ENCODE results near the gene GID8. TPM values are rescaled to one million over a fixed set of nuclear protein-coding genes. Genes with fewer than 3 reads are reported as not detected.
A peak's percentile ranks its signal among the peaks of the same experiment; 100 is the strongest.

GID8 gene
- total and polyA plus RNA-seq, 2 experiments from 2014 or later: 41.8 to 106 TPM

DNA sequence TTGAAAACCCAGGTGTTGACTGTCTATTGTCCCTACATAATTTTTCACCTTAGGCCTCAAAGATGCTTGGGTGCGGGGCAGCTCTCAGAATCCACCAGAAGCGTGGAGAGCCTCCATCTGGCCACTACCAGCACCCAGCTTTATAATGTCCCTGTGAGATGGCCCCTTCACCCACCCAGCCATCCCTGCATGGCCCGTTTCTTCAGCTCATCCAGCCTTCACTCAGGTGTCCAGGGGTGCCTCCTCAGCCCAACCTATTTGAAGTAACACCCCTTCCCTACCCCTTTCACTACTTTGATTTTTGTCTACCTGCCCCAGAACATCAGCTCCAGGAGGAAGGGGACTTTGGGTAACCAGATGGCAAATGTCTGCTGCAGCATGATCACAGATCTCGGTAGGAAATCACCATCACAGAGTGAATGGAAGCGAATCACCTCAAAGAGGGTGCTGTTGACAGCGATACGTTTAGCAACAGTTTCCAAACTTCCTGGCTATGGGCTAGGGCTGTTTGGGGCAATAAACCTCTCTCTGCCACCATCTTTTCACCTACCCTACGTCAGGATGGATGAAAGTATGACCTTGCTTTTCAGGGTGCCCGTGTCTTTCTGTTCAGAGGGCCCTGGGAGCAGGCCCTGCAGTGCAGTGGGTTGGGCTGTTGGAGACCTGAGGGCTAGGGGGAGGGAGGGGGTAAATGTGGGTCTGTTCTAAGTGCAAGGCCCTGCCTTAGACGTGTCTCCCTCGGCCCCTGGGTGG, 13.4 kb downstream of the GID8 start (continued):
- TF ChIP-seq, protein P1, sequence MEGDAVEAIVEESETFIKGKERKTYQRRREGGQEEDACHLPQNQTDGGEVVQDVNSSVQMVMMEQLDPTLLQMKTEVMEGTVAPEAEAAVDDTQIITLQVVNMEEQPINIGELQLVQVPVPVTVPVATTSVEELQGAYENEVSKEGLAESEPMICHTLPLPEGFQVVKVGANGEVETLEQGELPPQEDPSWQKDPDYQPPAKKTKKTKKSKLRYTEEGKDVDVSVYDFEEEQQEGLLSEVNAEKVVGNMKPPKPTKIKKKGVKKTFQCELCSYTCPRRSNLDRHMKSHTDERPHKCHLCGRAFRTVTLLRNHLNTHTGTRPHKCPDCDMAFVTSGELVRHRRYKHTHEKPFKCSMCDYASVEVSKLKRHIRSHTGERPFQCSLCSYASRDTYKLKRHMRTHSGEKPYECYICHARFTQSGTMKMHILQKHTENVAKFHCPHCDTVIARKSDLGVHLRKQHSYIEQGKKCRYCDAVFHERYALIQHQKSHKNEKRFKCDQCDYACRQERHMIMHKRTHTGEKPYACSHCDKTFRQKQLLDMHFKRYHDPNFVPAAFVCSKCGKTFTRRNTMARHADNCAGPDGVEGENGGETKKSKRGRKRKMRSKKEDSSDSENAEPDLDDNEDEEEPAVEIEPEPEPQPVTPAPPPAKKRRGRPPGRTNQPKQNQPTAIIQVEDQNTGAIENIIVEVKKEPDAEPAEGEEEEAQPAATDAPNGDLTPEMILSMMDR (conservative IDR thresholded peaks at IDR 0.05; ENCODE audit: low read depth in 2 of 2): no peak
- TF ChIP-seq EZH2phosphoT487 (IDR thresholded peaks at IDR 0.05; ENCODE audit: unreplicated experiment): no peak
- no peak for TF ChIP-seq EZH2 (IDR thresholded peaks at IDR 0.05; ENCODE audit: low read depth, unreplicated experiment)
- TF ChIP-seq POLR2AphosphoS5 (IDR thresholded peaks at IDR 0.05; ENCODE audit: low read depth): no peak
- TF ChIP-seq CREB1 (CRISPR knock-in tag; IDR thresholded peaks at IDR 0.05; ENCODE audit: low read depth): no peak
- no peak for TF ChIP-seq ZNF331 (CRISPR knock-in tag; IDR thresholded peaks at IDR 0.05; ENCODE audit: low read depth)
- TF ChIP-seq STAT1 (IDR thresholded peaks at IDR 0.05; ENCODE audit: unreplicated experiment): no peak
- TF ChIP-seq ZNF114 (CRISPR knock-in tag; IDR thresholded peaks at IDR 0.05): no peak
- TF ChIP-seq, protein P2, sequence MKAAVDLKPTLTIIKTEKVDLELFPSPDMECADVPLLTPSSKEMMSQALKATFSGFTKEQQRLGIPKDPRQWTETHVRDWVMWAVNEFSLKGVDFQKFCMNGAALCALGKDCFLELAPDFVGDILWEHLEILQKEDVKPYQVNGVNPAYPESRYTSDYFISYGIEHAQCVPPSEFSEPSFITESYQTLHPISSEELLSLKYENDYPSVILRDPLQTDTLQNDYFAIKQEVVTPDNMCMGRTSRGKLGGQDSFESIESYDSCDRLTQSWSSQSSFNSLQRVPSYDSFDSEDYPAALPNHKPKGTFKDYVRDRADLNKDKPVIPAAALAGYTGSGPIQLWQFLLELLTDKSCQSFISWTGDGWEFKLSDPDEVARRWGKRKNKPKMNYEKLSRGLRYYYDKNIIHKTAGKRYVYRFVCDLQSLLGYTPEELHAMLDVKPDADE (IDR thresholded peaks at IDR 0.05): no peak

DNA sequence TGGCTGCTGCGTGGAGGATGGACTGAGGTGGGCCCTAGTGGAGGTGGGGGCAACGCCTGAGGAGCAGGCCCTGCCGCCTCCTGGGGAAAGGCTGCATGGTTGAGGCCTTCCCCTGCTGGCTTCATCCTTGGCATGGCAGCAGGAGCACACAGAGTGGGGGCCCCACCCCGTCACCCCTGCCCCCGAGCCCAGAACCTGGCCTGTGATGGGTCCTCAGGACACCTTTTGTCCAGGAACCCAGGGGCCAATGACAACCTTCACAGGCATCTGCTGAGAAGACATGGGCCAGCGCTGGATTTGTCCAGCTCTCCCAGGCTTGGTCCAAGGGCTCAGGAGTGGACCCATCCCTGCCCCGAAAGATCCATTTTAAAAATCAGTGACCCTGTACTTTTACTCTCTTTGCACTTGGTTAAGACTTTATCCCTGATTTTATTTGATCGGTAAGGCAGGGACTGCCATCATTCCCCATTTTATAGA, 14.0 kb downstream of the GID8 start:
- no peak overlapping the region for H2AFZ ChIP-seq
- peak overlapping the region; percentile 82 for H3K4me2 ChIP-seq
- H4K20me1 ChIP-seq (replicated peaks; ENCODE audit: insufficient read depth): peaks cover 29% of the 10 kb centered on the region
- peaks cover 24% of the 10 kb centered on the region; the same call in 1 of the 2 replicates for H3F3A ChIP-seq (replicated peaks; ENCODE audit: low read depth)
- no peak for TF ChIP-seq ZNF331 (CRISPR knock-in tag; IDR thresholded peaks at IDR 0.05; ENCODE audit: low read depth)
- no peak for ATAC-seq
- no peak for DNase-seq (ENCODE audit: low spot score)
- no peaks in the 10 kb centered on the region for H3K9me2 ChIP-seq (ENCODE audit: insufficient read depth)
- Mint-ChIP-seq H3K27ac (no peak overlapping the region), H3K36me3 (ENCODE audit: low read depth) (peaks cover 38% of the 10 kb centered on the region), H3K4me3 (peak overlapping the region; percentile 72), H3K9me3 (no peaks in the 10 kb centered on the region), H3K27me3 (ENCODE audit: insufficient read depth, low read depth, poor library complexity) (peaks cover 14% of the 10 kb centered on the region), H3K4me1 (peaks cover 16% of the 10 kb centered on the region)
- H3K4me3 ChIP-seq: peak overlapping the region; percentile 61
- peaks cover 19% of the 10 kb centered on the region for H3K4me1 ChIP-seq (ENCODE audit: insufficient read depth)
- no peak overlapping the region for H3K27ac ChIP-seq (ENCODE audit: low read depth)
- peaks cover 52% of the 10 kb centered on the region for H3K79me2 ChIP-seq (replicated peaks; ENCODE audit: insufficient read depth)
- H3K27me3 ChIP-seq (ENCODE audit: insufficient read depth): no peaks in the 10 kb centered on the region
- H3K36me3 ChIP-seq (ENCODE audit: insufficient read depth): peaks cover 19% of the 10 kb centered on the region

Measured in GM23338 (cell line).